OCI-LY7 (cell line): Measurements from ENCODE around the gene CFAP73. TPM values are rescaled to one million over a fixed set of nuclear protein-coding genes. Genes with fewer than 3 reads are reported as not detected.

ENCODE experiments used
- BruUV-seq: library from RNA; stranded (reverse); fragments of 400-500 nt; replicated peaks from 2 replicates; lab custom pipeline; 2021; lab: Mats Ljungman, UMichigan
- CTCF ChIA-PET: fragments of 300-600 bp; sonication (Branson Sonifier 250); formaldehyde crosslinking; loops from one replicate; lab custom pipeline; 2022; ENCODE audit warnings: antibody characterized with exemption; ENCODE audit not compliant: unreplicated experiment; lab: Charles Lee
- POLR2A ChIA-PET: fragments of 300-600 bp; sonication (Branson Sonifier 250); formaldehyde crosslinking; loops from one replicate; lab custom pipeline; 2022; ENCODE audit warnings: antibody characterized with exemption; lab: Charles Lee
- DNase-seq: peaks from one replicate; pipeline ENCODE4 v3.0.0-alpha.2; 2015; ENCODE audit warnings: low spot score
- H2AFZ ChIP-seq: fragments of 200-600 bp; sonication (generic), shearing (Covaris generic); 2 replicates; pipeline ENCODE4 v1.6.1; 2014; ENCODE audit warnings: mild to moderate bottlenecking, antibody characterized with exemption, low read length, moderate library complexity
- H3K27ac ChIP-seq: fragments of 200-600 bp; sonication (generic); 2 replicates; pipeline ENCODE4 v1.5.1; 2014; ENCODE audit warnings: mixed run types, low read depth, mild to moderate bottlenecking, moderate library complexity, low read length, inconsistent platforms; ENCODE audit not compliant: poor library complexity, severe bottlenecking
- H3K36me3 ChIP-seq: fragments of 200-600 bp; sonication (generic); 2 replicates; pipeline ENCODE4 v1.6.1; 2014; ENCODE audit warnings: mild to moderate bottlenecking, antibody characterized with exemption, low read length, moderate library complexity, mixed read lengths; ENCODE audit not compliant: insufficient read depth
- H3K4me1 ChIP-seq: fragments of 200-600 bp; sonication (generic); 2 replicates; pipeline ENCODE4 v1.5.1; 2014; ENCODE audit warnings: mild to moderate bottlenecking, low read length; ENCODE audit not compliant: insufficient read depth, poor library complexity, severe bottlenecking
- H3K4me2 ChIP-seq: fragments of 200-600 bp; sonication (generic); 2 replicates; pipeline ENCODE4 v1.6.1; 2014; ENCODE audit warnings: mild to moderate bottlenecking, low read length
- H3K4me3 ChIP-seq: fragments of 200-600 bp; sonication (generic); 2 replicates; pipeline ENCODE4 v1.5.1; 2014; ENCODE audit warnings: mild to moderate bottlenecking, low read depth, low read length; ENCODE audit not compliant: poor library complexity, severe bottlenecking
- H3K79me2 ChIP-seq: fragments of 200-600 bp; sonication (generic); 2 replicates; pipeline ENCODE4 v1.6.1; 2016; ENCODE audit warnings: low read depth, mild to moderate bottlenecking, low read length, moderate library complexity, mixed read lengths; ENCODE audit not compliant: insufficient read depth
- H3K9me2 ChIP-seq: fragments of 200-600 bp; sonication (generic); 2 replicates; pipeline ENCODE4 v1.6.1; 2016; ENCODE audit warnings: mild to moderate bottlenecking, low read length, mixed read lengths; ENCODE audit not compliant: insufficient read depth
- H3K9me3 ChIP-seq: fragments of 200-600 bp; sonication (generic); 2 replicates; pipeline ENCODE4 v1.6.1; 2014; ENCODE audit warnings: mild to moderate bottlenecking, mixed run types, low read length, mixed read lengths
- H4K20me1 ChIP-seq: fragments of 200-600 bp; sonication (generic); 2 replicates; pipeline ENCODE4 v1.6.1; 2014; ENCODE audit warnings: mild to moderate bottlenecking, antibody characterized with exemption, low read length, moderate library complexity, mixed read lengths; ENCODE audit not compliant: insufficient read depth
- EZH2phosphoT487 ChIP-seq: fragments of 200-600 bp; sonication (generic); IDR thresholded peaks from 2 replicates; pipeline ENCODE4 v1.6.1; 2018; ENCODE audit warnings: low read depth, borderline replicate concordance, mild to moderate bottlenecking, mixed run types, antibody characterized with exemption, low read length, moderate library complexity, mixed read lengths
- intact Hi-C: fragments of 100-400 bp; cut with micrococcal nuclease; formaldehyde crosslinking; loops from one replicate; pipeline ENCODE4 v1.10.0; 2022; ENCODE audit not compliant: unreplicated experiment
- total RNA-seq, 2 experiments: library from RNA; depleted of rRNA in 1 of 2; stranded (reverse); fragments of >200 nt in 1 of 2; shearing (Covaris generic) in 1 of 2; gene quantifications; 2 replicates each; pipeline ENCODE4 v1.2.3, GENCODE V29; 2014 to 2022
- TF ChIP-seq, protein P1 (sequence below): fragments of 200-600 bp; sonication (generic); conservative IDR thresholded peaks from 2 replicates; pipeline ENCODE4 v1.5.1; 2014; ENCODE audit warnings: mild to moderate bottlenecking, antibody characterized with exemption, low read length, moderate library complexity, mixed read lengths

Gene CFAP73
- total RNA-seq, 2 experiments from 2014 or later, result 26.9 to 37.4 TPM

DNA sequence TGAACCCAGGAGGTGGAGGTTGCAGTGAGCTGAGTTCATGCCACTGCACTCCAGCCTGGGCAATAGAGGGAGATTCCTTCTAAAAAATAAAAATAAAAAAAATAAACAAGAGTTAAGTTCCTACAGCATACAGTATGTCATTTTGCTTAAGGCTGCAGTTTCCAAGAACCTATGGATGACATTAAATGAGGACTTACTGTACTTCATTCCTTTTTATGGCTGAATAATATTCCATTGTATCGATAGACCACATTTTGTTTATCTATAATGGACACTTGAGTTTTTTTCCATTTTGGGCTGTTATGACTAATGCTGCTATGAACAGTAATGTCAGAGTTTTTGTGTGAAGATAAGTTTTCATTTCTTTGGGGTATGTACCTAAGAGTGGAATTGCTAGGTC, 31.4 kb upstream of the CFAP73 start:
- BruUV-seq, result no TSS peak
- no peak overlapping the region for H3K4me2 ChIP-seq
- no peaks in the 10 kb centered on the region for H3K9me2 ChIP-seq
- intact Hi-C loops, result no loop called here
- no peak overlapping the region for H3K4me3 ChIP-seq
- H3K36me3 ChIP-seq, result peaks cover 93% of the 10 kb centered on the region
- TF ChIP-seq EZH2phosphoT487, result no peak
- TF ChIP-seq, protein P1, sequence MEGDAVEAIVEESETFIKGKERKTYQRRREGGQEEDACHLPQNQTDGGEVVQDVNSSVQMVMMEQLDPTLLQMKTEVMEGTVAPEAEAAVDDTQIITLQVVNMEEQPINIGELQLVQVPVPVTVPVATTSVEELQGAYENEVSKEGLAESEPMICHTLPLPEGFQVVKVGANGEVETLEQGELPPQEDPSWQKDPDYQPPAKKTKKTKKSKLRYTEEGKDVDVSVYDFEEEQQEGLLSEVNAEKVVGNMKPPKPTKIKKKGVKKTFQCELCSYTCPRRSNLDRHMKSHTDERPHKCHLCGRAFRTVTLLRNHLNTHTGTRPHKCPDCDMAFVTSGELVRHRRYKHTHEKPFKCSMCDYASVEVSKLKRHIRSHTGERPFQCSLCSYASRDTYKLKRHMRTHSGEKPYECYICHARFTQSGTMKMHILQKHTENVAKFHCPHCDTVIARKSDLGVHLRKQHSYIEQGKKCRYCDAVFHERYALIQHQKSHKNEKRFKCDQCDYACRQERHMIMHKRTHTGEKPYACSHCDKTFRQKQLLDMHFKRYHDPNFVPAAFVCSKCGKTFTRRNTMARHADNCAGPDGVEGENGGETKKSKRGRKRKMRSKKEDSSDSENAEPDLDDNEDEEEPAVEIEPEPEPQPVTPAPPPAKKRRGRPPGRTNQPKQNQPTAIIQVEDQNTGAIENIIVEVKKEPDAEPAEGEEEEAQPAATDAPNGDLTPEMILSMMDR, result no peak
- ChIA-PET CTCF (interaction anchor here (0.6 kb wide), 1 partner anchor 10 kb away, joined by 4 read pairs; no protein-coding TSS in a partner anchor), POLR2A (no interaction called here)
- no peaks in the 10 kb centered on the region; the same call in 1 of the 2 replicates for H3K79me2 ChIP-seq
- peak overlapping the region; percentile 37 for H3K27ac ChIP-seq
- peaks cover 9% of the 10 kb centered on the region for H3K9me3 ChIP-seq
- no peaks in the 10 kb centered on the region for H4K20me1 ChIP-seq
- H3K4me1 ChIP-seq, result peaks cover 57% of the 10 kb centered on the region
- no peak overlapping the region for H2AFZ ChIP-seq
- DNase-seq, result no peak

- TF ChIP-seq, protein P1, result no peak
- no peak for TF ChIP-seq EZH2phosphoT487
- Histone ChIP-seq H3K4me2 (peak overlapping the region; percentile 53), H2AFZ (no peak overlapping the region), H4K20me1 (no peaks in the 10 kb centered on the region), H3K4me1 (peaks cover 57% of the 10 kb centered on the region), H3K36me3 (peaks cover 93% of the 10 kb centered on the region), H3K79me2 (peaks cover 6% of the 10 kb centered on the region; the same call in 1 of the 2 replicates), H3K4me3 (no peak overlapping the region), H3K9me2 (no peaks in the 10 kb centered on the region), H3K27ac (peak overlapping the region; percentile 82), H3K9me3 (peaks cover 18% of the 10 kb centered on the region)
- ChIA-PET CTCF (interaction anchor here (0.7 to 1.1 kb wide), 2 partner anchors 14 to 54 kb away, joined by 3 to 6 read pairs; no protein-coding TSS in a partner anchor), POLR2A (interaction anchor here (0.6 to 2.1 kb wide), 8 partner anchors 9 to 177 kb away, joined by 4 to 10 read pairs (median 6); partner anchors contain the start of gene RASAL1)
- DNase-seq, result no peak
- intact Hi-C loops, result loop anchor here (10.0 kb wide), 1 partner anchor 215 kb away; the partner anchor contains the start of gene OAS1
- no TSS peak for BruUV-seq
These were observed 29.4 kb upstream of the CFAP73 start for GRCh38 chr12:113119980-113120669.
